Measurements from ENCODE around the gene CEPT1.

CEPT1 gene

GRCh38 chr1:111193712-111194480 is 53.9 kb downstream of the CEPT1 start:
- no peak for DNase-seq

GRCh38 chr1:111195002-111195684 is 55.1 kb downstream of the CEPT1 start:
- DNase-seq: no peak

- no peak for DNase-seq
Measured at GRCh38 chr1:111196213-111196612, 56.2 kb downstream of the CEPT1 start.

- no peak for DNase-seq
Measured at GRCh38 chr1:111197598-111198284, 57.7 kb downstream of the CEPT1 start.

GRCh38 chr1:111198836-111199235 is 58.8 kb downstream of the CEPT1 start:
- no peak for DNase-seq

GRCh38 chr1:111199329-111199728 is 59.3 kb downstream of the CEPT1 start:
- no peak for DNase-seq

- DNase-seq: no peak
Measured at GRCh38 chr1:111199881-111200801, 60.1 kb downstream of the CEPT1 start, which contains the start of gene DENND2D. Gene DENND2D, minus strand, starts transcription at chr1:111200646. Its CDS starts 187 bp downstream, at chr1:111200459.

- no peak for DNase-seq
Measured at GRCh38 chr1:111200802-111201161, 60.8 kb downstream of the CEPT1 start.

- DNase-seq: no peak
Measured at GRCh38 chr1:111201275-111202090, 61.5 kb downstream of the CEPT1 start.

- DNase-seq: no peak
Measured at GRCh38 chr1:111202366-111202706, 62.3 kb downstream of the CEPT1 start.

GRCh38 chr1:111202707-111203623 is 62.9 kb downstream of the CEPT1 start:
- no peak for DNase-seq

GRCh38 chr1:111203681-111204200 is 63.7 kb downstream of the CEPT1 start:
- peak; percentile 35 for DNase-seq

GRCh38 chr1:111204201-111204982 is 64.4 kb downstream of the CEPT1 start:
- no peak for DNase-seq

GRCh38 chr1:111204983-111205713 is 65.1 kb downstream of the CEPT1 start:
- no peak for DNase-seq

- DNase-seq: no peak
Measured at GRCh38 chr1:111205714-111206050, 65.7 kb downstream of the CEPT1 start.

GRCh38 chr1:111208921-111209320 is 68.9 kb downstream of the CEPT1 start:
- no peak for DNase-seq

- no peak for DNase-seq
Measured at GRCh38 chr1:111209622-111210021, 69.6 kb downstream of the CEPT1 start.

GRCh38 chr1:111211921-111212320 is 71.9 kb downstream of the CEPT1 start:
- no peak for DNase-seq

All from fibroblast of skin of abdomen (primary cell).